GM12864 (cell line): ENCODE data around the gene SPRYD7.

Source experiments
- DNase-seq: peaks from one replicate; pipeline ENCODE4 v3.0.0-alpha.2; 2011; ENCODE audit warnings: low read depth
- H3K4me3 ChIP-seq: 2 replicates; pipeline ENCODE4 v1.5.1; 2011; ENCODE audit warnings: mild to moderate bottlenecking, low read depth, low read length, control low read depth
- TF ChIP-seq, protein P1 (sequence below): IDR thresholded peaks from 2 replicates; pipeline ENCODE4 v1.5.1; 2011; ENCODE audit warnings: low read depth, mild to moderate bottlenecking, moderate library complexity, low read length, control low read depth, inconsistent platforms; ENCODE audit errors: missing control alignments

The SPRYD7 gene

DNA sequence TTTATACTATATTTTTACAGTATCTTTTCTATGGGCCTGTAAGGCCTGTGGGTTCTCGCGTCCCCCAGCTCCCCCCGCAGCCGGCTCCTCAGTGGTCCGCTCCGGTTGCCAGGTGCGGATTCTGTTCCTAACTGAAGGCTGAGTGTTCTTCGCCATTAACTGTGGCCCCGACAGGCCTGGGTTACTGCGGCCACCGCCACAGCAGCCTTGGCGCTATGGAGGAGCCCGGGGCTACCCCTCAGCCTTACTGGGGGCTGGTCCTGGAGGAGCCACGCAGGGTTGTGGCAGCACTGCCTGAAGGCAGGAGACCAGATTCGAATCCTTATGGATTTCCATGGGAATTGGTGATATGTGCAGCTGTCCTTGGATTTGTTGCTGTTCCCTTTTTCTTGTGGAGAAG lies 45.8 kb downstream of the SPRYD7 start:
- TF ChIP-seq, protein P1, sequence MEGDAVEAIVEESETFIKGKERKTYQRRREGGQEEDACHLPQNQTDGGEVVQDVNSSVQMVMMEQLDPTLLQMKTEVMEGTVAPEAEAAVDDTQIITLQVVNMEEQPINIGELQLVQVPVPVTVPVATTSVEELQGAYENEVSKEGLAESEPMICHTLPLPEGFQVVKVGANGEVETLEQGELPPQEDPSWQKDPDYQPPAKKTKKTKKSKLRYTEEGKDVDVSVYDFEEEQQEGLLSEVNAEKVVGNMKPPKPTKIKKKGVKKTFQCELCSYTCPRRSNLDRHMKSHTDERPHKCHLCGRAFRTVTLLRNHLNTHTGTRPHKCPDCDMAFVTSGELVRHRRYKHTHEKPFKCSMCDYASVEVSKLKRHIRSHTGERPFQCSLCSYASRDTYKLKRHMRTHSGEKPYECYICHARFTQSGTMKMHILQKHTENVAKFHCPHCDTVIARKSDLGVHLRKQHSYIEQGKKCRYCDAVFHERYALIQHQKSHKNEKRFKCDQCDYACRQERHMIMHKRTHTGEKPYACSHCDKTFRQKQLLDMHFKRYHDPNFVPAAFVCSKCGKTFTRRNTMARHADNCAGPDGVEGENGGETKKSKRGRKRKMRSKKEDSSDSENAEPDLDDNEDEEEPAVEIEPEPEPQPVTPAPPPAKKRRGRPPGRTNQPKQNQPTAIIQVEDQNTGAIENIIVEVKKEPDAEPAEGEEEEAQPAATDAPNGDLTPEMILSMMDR, result no peak
- no peak overlapping the region for H3K4me3 ChIP-seq
- no peak for DNase-seq

DNA sequence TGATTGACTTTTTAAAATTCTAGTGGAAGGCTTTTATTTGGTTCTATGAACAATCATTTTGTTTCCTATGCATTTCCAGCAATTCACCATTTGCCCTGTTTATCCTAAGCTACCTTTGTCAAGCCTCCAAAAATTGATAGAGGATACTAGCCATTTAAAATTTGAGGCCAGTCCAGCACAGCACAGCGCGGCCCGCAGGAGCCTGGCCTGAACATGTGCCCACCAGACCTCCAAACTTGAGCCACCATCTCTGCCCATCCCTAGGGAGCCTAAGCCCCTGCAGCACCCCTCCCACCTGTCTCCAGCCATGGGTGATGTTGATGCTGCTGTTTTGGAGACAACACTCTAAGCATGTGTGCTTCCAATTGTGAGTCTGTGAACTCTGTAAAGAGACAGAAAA lies 57.5 kb downstream of the SPRYD7 start:
- TF ChIP-seq, protein P1, result no peak
- no peak overlapping the region for H3K4me3 ChIP-seq
- DNase-seq, result no peak

DNA sequence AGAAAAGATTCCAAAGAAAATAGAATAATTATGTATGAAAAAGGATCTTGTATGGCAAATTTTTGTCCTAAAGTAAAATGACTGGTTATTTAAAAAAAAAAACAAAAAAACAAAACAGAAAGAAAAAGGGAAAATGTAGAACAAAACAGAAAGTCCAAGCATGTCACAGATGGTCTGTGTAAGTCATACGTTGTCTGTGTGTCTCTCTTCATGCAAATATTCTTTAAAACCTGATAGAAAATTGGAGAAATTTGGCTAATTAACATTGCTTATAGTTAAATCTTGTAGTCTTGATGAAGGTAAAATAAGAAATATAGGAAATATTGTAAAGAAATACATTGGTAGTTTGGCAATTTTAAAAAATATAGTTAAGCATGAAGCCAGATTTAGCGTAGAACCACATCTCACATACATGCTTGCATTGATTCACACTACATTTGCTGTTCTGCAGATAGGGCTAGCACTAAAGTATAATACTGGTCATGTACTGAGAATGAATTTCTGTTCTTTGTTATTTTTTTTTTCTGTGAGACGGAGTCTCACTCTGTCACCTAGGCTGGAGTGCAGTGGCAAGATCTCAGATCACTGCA lies 58.4 kb downstream of the SPRYD7 start:
- TF ChIP-seq, protein P1, result no peak
- no peak overlapping the region for H3K4me3 ChIP-seq
- no peak for DNase-seq

DNA sequence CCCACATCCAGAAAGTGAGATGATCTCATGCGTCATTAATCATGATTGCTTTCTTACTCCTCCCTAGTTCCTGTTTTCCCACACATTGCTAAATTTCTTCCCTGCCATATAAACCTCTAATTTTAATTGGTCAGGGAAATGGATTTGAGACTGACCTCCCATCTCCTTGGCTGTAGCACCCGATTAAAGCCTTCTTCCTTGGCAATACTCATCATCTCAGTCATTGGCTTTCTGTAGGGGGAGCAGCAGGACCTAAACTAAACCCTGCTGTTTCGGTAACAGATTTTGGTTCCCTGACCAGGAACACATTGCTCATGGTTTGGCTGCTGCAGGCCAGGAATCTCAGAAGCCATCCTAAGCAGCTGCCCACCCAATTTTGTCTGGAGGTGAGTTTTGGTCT lies 61.7 kb downstream of the SPRYD7 start:
- no peak for DNase-seq
- H3K4me3 ChIP-seq, result no peak overlapping the region
- TF ChIP-seq, protein P1, result no peak

DNA sequence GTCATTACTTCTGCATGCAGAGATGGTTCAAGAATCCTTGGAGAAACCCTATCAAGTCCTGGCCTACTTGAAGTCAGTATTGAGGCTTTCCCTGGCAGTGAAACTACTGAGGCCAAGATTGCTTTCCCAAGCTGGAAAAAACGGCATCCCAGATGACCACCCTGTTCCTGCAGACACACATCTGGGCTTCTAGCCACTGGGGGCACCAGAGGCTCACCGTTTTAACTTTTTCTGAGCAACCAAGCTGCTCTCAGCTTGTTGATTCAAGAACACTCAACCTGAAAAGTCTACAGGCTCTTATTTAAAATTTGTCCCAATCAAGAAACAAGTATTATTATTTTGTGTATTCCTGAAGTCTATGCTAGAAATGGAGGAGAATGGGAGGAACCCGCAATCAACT lies 66.6 kb downstream of the SPRYD7 start:
- no peak for DNase-seq
- TF ChIP-seq, protein P1, result peak; percentile 49
- no peak overlapping the region for H3K4me3 ChIP-seq

DNA sequence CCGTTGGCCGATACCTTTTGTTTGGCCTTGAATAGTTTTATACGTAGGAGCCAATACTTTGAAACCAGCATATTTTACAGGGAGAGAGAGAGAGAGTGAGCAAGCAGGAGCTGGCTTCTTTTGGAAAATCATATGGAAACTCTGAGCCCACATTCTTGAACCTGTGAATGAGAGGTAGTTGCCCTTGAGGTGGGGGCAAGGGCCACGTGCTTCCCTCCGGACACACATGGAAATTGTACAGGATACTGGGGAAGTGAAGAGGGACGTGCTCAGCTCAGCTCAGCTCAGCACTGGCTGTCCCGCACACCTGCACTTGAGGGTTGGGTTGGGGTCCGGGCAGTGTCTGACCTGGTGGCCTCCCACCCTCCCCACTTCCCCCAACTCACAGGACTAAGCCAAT lies 68.3 kb downstream of the SPRYD7 start:
- TF ChIP-seq, protein P1, result no peak
- no peak for DNase-seq
- H3K4me3 ChIP-seq, result no peak overlapping the region

DNA sequence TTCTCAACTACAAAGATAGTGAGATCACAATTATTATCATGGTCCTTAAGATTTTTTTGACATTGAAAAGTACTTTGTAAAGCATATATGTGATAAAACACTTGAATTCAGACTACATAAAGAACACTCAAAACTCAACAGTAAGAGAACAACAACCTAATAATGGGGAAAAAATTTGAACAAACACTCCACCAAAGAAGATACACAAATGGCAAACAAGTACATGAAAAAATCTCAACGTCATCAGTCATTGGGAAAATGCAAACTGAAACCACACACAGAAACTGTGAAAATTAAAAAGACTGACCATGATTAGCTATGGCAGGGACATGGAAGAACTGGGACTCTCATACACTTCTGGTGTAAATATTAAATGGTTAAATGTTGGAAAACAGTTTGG lies 70.9 kb downstream of the SPRYD7 start:
- TF ChIP-seq, protein P1, result no peak
- no peak overlapping the region for H3K4me3 ChIP-seq
- no peak for DNase-seq
